A204.1 (cell line): Measurements from ENCODE around the gene USP9X.
"Not testable (repeated sequence)": the region's sequence is repeated elsewhere in the genome, so short reads cannot be mapped to it uniquely, and the experiment has no call there.

Experiments
- FAIRE-seq: peaks from 2 replicates; lab custom pipeline; 2012; peaks lifted over from hg19 to GRCh38; lab: Jason Lieb, UNC

The USP9X gene

DNA sequence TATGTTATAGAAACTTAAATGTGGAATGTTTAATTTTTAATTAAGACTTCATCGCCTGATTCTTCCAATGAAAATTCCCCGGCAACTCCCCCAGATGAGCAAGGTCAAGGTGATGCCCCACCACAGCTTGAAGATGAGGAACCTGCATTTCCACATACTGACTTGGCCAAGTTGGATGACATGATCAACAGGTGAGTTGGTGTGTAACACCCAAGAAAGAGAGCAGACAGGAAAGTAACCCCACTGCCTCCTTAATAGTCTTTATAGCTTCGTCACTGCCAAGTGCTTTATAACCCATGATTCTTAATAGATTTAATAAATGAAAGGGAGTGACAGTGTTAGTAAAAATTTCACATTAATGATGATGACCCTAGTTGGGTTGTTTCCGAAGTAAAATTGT is 43.7 kb downstream of the USP9X start:
- no peak for FAIRE-seq

DNA sequence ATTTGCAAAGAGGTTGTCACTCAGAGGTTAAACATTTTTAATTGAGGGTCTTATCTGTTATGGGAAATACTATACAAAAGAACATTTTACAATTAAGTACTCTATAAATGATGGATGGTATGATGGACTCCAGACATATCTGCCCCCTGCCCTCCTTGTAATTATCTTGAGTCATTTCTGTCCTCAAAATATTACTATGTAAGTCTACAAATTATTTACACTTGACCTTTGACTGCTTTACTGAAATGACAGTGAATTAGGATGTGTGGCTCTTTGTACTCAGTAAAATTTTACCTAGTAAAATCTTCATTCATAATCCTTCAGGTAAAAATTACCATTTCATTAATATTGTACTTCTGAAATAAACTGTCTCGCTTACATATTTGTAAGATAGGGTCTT is 46.5 kb downstream of the USP9X start:
- FAIRE-seq, result no peak

DNA sequence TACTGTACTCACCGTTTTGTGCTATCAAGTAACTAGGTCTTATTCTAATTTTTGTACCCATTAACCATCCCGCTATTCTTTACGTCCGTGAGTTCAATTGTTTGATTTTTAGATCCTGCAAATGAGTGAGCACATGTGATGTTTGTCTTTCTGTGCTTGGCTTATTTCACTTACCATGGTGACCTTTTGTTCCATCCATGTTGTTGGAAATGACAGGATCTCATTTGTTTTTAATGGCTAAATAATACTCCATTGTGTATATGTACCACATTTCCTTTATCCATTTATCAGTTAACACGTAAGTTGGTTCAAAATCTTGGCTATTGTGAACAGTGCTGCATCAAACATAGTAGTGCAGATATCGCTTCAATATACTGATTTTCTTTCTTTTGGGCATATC is 48.3 kb downstream of the USP9X start:
- FAIRE-seq, result no peak

DNA sequence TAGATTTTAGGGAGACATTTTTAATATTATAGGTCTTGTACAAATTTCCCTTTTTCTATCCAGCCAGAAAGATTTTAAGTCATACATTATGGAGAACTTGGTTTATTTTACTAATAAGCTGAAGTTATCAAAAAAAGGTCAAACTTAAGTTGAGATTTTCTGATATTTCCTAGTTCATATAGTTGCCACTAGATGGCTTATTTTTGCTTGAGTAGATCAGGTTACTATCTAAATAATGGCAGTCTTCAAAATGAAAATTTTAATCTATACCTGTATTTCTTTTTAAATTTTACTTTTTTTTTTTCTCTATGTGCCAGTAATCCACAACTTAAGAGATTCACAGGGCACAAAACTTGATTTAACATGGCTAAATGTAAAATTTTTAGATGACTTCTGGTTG is 52.3 kb downstream of the USP9X start:
- FAIRE-seq, result peak; percentile 98

DNA sequence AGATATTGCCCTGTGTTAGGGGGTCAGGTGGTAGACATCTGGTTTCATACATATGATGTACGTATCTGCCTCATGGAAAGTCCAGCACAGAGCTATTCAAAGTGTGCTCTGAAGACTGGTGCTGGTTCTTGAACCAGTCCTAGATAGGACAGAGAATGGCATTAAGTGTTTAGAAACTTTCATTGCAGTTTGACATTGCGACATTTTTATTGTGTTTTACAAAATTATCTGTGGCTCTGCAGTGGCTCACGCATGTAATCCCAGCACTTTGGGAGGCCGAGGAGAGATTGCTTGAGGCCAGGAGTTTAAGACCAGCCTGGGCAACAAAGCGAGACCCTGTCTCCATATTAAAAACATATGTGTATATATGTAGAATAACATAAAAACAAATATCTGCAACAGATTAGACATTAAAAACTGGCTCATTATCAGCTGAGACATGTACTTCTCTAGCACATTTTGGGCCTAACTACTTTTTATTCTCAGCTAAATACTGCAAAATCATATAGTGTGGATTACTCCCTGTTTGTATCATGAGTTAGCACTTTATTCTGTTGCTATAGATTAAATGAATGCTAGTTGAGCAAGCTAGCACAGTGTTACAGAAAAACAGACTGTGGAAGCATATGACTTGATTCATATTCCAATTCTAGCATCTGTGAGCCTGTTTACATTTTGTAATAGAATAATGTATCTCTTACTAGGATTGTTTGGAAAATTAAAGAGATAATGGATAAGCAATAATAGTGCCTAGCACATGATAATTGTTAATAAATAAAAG is 57.1 kb downstream of the USP9X start:
- FAIRE-seq, result no peak

DNA sequence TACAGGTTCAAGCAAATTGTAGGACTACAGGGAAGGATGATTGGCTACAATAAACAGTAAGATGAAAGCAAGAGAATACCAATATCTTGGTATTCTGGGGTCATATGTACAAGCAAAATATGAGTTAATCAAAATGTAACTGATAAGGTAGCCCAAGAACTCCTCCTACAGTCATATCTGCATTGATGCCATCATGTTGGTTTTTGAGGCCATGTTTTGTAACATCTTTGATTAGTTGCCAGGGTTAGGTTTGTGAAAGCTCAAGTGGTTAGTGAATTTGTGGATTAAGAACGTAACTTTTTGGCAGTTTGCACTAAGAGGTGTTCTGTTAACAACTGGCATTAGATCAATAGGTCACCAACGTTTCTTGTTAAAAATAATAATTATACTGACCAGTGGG is 59.6 kb downstream of the USP9X start:
- no peak for FAIRE-seq

DNA sequence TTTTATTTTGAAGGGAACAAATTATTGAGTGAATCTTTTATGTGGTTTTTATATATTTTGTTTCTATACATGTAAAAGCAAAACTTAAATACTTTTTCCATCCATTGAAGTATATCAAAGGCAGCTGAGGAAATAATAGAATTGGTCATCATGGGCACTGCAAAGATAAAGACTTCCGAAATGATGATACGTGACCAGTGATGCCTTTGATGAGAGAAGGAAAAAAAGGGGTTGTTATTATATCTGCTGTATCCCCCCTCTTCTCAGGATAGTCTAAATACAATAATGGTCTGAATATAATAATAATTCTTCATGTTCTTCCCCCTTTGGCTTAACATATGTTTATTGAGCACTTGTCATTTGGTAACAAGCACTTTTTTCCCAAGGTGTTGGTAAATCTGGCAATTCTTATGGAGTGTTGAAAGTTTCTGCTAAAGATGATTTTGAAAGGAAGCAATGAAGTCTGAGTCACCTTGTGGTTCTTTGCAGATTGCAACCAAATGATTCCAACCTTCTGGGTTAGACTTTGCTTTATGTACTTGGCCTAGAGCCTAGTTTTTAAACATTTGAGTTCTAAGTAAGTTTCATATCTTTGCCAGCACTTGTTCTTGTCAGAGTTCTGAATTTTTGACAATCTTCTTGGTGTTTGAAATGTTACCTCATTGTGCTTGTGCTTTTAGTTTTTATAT is 60.8 kb downstream of the USP9X start:
- FAIRE-seq, result peak; percentile 35

DNA sequence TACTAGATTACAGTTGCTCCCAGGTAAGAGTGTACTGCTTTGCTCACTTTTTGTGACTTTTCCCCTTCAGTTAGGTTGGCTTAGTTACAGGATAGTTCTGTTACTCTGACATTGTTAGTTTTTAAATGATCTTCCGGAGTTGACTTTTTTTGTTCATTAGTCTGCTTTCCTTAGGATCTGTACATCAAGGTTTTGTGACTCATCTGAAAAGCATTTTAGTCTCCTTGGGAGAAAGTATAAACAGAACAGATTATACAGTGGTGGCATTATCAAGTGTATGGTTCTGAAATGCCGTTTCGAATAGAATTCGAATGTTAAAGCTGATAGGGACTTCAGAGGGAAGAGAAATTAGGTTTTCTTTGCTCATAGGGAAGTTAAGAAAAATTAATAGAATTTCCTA is 63.3 kb downstream of the USP9X start:
- peak; percentile 64 for FAIRE-seq

DNA sequence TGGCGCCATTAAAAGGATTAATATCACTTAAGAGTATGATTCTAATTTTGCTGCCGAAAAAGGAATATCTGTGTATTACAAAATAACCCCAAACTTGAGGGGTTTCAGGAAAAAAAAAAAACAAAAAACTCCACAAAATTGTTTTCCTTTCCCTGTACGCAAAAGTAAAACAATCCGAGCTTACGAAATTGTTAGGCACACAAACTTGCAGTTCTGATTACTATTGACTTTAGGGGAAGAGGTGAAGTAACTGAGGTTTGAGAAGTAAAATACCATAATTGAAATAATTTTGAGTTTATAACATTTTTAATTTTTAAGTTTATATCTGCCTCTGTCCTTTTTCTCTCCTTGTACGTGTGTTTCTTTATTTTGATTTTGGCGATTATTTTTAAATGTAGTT is 64.8 kb downstream of the USP9X start:
- no peak for FAIRE-seq

DNA sequence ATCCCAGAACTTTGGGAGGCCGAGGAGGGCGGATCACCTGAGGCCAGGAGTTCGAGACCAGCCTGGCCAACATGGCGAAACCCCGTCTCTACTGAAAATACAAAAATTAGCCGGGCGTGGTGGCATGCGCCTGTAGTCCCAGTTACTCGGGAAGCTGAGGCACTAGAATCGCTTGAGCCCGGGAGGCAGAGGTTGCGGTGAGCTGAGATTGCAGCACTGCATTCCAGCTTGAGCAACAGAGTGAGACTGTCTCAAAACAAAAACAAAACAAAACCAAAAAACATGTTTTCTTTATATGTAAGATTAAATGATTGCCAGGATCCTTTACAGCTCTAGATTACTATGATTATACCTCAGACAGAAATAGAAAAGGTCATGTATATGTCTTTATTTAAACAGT is 66.5 kb downstream of the USP9X start:
- FAIRE-seq, result not testable (repeated sequence)

DNA sequence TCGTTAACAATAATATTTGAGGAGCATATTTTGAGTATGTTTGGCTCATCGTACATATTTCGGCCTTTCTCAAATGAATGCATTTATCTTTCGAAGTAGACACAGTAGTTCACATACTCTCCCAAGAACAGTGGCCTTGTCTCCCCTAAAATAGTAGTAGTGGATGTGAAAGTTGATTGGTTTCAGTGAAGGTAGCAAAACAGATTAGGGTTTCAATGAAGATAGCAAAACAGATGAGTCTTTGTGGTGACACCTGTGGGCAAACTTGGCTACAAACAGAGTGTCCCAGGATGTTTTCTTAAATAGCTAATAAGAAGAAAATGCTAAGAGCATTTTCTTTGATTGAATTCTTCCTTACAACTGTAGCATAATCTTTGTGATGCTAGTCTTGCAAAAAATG is 67.0 kb downstream of the USP9X start:
- no peak for FAIRE-seq

DNA sequence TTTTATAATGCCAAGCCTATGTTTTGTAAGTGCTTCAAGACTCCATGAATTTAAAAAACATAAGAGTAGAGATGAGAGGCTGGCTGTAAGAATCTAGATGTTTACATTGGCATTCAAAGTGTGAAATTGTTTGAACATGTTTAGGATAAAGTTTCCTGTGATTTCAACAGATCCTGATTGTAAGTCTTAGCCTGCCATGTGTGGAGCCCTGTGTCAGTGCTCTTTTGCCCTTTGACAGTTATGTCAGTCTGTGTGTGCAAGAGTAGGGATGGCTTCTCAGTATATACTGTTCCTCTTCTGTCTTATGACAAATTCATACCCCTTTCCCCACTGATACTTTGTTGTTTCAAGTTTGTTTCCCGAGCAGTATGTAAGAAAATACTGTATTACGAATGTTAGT is 68.2 kb downstream of the USP9X start:
- no peak for FAIRE-seq

DNA sequence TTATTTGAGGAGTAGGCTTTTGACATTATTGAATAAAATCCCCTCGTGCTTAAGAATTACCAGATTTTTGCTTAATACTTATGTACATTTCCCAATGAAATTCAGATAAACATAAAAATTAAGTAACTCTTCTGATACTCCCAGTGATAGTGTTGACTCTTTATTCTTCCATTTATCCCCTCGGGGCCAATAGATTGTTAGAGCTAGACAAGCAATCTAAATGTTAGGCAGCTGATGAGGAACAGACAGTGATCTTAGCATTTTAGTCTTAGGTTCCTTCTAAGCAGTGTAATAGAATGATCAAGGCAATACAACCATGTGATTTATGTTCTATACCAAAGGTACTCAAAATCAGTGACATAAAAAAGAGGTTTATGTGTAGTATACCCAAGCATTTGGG is 68.7 kb downstream of the USP9X start:
- FAIRE-seq, result no peak

DNA sequence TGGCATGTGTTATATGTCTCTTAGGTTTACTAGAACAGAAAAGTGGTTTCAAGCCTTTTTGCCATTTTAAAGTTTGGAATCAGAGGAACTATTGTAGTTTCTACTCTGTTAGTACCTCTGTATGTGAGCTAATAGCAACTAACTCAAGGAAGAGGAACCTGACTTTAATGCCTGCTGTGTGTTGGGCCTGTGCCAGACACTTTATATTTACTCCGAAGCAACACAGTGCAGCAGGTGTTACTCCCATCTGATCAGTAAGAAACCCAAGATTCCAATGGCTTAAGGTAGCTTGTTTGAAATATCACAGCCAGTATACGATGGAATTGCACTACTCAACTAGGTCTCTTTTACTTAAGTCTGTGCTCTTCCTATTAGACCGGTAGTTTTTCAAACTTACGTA is 79.2 kb downstream of the USP9X start:
- no peak for FAIRE-seq

DNA sequence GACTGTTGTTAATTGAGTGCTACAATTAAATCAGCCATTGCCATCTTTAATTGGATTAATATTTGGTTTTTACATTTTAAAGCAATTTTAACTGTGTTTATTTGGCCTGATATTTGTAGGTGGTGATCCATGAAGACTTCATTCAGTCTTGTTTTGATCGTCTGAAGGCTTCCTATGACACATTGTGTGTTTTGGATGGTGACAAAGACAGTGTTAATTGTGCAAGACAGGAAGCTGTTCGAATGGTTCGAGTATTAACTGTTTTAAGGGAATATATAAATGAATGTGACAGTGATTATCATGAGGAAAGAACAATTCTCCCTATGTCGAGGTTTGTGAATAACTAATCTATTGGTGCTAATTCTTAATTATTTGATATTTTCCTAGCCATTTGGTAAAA is 82.6 kb downstream of the USP9X start:
- FAIRE-seq, result no peak

DNA sequence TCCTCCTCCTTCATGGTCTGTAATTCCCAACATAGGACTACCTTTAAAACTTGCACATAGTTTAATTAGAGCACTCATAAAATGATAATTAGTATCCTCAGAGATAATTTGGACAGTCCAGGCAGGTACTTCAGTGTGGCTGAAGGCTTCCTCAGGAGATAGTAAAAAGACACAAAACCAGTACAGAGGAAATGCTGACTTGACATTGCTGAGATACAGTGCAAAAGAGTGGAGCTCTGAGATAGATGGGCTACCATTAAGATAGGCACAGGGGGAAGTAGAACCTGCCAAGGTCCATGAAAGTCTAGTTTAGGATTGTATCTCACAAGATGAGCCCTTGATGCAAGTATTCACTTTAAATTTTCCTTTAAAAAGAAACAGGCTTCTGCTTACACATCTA is 91.0 kb downstream of the USP9X start:
- FAIRE-seq, result no peak

DNA sequence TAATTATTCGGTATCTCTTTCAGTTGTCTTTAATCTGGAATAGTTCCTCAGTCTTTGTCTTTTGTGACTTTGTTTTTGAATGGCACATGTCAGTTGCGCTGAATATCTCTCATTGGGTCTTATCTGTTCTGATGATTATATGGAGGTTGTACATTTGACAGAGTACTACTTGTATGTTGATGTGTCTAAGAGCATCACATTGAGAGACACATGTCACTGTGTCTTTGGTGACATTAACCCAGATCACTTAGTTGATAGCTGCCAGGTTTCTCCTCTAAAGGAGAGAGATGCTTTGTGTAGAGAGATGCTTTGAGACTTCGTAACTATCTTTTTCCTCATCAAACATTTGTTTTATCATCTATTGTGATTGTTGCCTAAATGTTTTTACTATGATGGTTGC is 92.1 kb downstream of the USP9X start:
- FAIRE-seq, result no peak

DNA sequence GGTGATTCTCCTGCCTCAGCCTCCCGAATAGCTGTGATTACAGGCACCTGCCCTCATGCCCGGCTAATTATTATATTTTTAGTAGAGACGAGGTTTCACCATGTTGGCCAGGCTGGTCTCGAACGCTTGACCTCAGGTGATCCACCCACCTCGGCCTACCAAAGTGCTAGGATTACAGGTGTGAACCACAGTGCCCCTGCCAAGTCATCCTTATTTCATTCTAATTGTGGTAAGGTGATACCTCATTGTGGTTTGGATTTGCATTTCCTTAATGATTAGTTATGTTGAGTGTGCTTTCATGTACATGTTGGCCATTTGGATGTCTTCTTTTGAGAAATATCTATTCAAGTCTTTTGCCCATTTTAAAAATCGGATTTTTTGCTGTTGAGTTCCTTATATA is 93.0 kb downstream of the USP9X start:
- FAIRE-seq, result no peak

DNA sequence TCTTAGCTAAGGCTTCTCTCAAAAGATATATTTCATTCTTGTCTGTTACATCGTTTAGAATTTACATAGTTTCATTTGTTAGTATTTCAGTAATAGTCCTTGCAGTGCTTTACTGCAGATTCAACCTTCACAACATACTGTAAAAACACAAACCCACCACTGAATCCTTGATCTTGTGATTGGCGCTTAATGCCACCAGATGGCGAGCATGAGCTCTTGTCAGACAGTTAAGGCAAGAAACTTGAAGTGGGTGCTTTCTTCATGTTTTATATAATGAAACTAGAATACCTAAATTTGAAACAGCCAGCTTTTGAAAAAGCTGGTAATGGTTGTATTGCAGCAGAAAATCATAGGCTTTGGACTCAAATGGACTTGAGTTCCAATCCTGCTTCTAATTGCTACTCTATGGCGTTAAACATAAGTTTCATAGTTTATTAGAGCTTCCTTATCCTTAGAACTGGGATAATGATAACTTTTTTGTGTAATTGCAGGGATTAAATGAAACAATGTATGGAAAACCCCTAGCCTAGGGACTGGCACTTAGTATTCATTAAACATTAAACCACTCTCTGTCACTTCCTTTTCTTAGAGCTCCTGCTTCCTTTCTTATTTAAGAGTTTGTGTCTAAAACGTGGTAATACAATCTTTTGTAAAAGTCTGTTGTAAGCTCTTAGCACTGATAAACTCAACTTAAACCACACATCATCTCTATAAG is 95.1 kb downstream of the USP9X start:
- peak; percentile 98 for FAIRE-seq

DNA sequence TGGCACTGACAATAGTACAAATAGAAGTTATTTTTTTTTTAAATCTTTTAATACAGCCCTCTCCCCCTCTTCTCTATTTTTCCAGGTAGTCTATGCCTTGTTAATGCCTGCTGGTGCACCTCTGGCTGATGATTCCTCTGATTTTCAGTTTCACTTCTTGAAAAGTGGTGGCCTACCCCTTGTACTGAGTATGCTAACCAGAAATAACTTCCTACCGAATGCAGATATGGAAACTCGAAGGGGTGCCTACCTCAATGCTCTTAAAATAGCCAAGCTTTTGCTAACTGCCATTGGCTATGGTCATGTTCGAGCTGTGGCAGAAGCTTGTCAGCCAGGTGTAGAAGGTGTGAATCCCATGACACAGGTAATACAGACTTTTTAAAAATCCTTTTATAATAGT is 99.1 kb downstream of the USP9X start:
- FAIRE-seq, result no peak

DNA sequence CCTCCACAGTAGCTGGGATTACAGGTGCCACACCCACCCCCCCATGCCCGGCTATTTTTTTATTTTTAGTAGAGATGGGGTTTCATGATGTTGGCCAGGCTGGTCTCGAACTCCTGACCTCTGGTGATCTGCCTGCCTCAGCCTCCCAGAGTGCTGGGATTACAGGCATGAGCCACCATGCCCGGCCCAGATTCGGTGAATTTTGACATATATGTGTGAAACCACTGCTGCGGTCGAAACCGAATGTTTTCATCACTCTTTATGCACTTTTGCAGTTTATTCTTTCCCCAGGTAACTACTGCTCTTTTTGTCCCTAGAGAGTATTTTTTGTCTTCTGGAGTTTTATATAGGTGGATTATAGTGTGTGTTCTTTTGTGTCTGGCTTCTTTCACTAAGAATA is 101.7 kb downstream of the USP9X start:
- FAIRE-seq, result not testable (repeated sequence)

DNA sequence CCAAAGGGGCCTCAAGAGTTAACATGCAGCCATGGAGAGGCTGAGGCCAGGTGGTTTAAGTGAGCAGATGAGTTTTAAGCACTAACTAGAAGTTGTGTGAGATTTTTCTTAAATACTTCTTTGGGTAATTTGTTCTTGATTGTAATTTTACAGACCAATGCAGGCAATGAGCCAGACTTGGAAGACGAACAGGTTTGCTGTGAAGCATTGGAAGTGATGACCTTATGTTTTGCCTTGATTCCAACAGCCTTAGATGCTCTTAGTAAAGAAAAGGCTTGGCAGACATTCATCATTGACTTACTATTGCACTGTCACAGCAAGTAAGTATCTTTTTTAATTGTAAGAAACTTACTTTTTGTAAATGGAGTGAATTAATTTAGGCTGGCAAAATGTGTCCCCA is 103.9 kb downstream of the USP9X start:
- no peak for FAIRE-seq

DNA sequence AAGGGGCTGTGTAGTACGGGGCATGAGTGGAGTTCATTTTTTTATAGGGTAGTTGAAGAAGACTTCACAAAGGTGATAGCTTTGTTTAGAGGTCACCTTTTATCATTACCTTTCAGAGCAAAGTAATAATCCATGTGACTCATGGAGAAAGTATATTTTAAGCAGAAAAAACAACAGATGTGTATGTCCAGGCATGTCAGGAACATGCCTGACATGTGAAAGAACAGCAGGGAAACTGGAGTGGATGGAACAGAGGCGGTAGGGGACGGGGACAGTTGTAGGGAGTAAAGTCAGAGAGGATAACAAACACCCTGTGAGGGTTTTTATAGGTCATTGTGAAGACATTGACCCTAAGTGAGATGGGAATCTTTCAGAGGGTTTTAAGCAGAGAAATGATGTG is 107.6 kb downstream of the USP9X start:
- FAIRE-seq, result no peak

DNA sequence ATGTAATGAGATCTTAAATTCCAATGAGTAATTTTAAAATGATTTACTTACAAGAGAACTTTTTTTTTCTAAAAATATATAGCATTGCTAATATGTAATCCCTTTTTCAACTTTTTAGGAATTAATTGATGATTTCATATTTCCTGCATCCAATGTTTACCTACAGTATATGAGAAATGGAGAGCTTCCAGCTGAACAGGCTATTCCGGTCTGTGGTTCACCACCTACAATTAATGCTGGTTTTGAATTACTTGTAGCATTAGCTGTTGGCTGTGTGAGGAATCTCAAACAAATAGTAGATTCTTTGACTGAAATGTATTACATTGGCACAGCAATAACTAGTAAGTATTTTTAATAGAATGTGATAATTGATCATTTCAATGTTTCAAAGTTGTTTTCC is 113.2 kb downstream of the USP9X start:
- no peak for FAIRE-seq
